Choroid plexus epithelial cell (primary cell): ENCODE results near the gene DNAJC18.

Experiments used
- DNase-seq: peaks from one replicate; pipeline ENCODE4 v3.0.0-alpha.2; 2010; ENCODE audit warnings: low read depth
- H3K4me3 ChIP-seq: 2 replicates; pipeline ENCODE4 v1.5.1; 2011; ENCODE audit warnings: low read depth, mild to moderate bottlenecking, control low read depth, low read length, moderate library complexity
- TF ChIP-seq, protein P1 (sequence below): conservative IDR thresholded peaks from 2 replicates; pipeline ENCODE4 v1.5.1; 2011; ENCODE audit warnings: low read depth, mild to moderate bottlenecking, control low read depth, inconsistent platforms, low read length, moderate library complexity

DNAJC18 gene

DNA sequence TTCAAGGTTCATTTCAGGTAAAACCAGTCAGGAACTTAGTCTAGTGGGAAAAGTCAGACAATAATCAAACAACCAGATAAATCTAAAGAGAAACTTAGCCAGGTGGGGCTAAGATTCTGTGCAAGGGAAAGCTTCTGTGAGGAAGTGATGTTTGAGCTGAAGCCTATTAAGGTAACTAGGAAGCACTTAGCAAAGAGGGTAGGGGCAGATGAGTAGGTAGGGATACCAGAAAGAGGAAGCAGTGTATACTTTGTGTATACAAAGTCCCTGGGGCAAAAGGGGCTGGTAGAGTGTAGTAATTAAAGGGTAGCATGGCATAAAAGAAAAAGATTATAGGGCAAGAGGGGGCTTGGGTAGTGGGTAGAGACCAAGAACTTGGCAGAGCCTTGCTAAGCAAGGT lies 31.8 kb downstream of the DNAJC18 start:
- H3K4me3 ChIP-seq = no peak overlapping the region
- DNase-seq = no peak
- TF ChIP-seq, protein P1, sequence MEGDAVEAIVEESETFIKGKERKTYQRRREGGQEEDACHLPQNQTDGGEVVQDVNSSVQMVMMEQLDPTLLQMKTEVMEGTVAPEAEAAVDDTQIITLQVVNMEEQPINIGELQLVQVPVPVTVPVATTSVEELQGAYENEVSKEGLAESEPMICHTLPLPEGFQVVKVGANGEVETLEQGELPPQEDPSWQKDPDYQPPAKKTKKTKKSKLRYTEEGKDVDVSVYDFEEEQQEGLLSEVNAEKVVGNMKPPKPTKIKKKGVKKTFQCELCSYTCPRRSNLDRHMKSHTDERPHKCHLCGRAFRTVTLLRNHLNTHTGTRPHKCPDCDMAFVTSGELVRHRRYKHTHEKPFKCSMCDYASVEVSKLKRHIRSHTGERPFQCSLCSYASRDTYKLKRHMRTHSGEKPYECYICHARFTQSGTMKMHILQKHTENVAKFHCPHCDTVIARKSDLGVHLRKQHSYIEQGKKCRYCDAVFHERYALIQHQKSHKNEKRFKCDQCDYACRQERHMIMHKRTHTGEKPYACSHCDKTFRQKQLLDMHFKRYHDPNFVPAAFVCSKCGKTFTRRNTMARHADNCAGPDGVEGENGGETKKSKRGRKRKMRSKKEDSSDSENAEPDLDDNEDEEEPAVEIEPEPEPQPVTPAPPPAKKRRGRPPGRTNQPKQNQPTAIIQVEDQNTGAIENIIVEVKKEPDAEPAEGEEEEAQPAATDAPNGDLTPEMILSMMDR = no peak

DNA sequence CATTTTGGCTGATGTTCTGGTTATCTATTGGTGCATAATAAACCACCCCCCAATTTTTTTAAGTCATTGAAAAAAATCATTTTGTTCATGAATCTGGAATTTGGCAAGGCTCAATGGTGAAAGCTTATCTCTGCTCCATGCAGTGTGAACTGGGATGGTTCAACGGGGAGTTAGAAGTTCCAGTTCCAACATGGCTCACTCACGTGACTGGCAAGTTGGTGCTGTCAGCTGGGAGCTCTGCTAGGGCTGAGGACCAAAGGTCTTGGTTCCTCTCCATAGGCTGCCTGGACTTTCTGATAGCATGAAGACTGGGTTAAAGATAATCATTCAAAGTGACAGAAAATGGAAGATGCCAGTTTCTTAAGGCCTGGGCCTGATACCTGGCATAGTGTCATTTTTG lies 32.4 kb downstream of the DNAJC18 start:
- DNase-seq = no peak
- no peak overlapping the region for H3K4me3 ChIP-seq
- TF ChIP-seq, protein P1 = no peak

DNA sequence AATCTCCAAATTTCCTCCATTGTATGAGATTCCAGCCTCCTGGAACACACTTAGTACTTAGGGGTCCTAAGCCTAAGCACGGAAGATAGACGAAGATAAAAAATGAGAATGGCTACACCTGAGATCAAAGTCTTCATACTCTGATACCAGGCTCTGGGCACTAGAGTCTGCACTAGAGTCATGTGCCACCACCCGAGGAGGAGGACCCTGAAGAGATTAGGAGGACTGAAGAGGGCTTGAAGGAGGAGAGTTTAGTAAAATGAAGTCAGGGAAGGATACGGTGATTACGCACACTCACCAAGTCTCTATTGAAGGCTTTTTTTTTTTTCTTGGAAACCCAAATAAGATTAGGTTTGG lies 34.9 kb downstream of the DNAJC18 start:
- H3K4me3 ChIP-seq = no peak overlapping the region
- TF ChIP-seq, protein P1 = no peak
- no peak for DNase-seq

DNA sequence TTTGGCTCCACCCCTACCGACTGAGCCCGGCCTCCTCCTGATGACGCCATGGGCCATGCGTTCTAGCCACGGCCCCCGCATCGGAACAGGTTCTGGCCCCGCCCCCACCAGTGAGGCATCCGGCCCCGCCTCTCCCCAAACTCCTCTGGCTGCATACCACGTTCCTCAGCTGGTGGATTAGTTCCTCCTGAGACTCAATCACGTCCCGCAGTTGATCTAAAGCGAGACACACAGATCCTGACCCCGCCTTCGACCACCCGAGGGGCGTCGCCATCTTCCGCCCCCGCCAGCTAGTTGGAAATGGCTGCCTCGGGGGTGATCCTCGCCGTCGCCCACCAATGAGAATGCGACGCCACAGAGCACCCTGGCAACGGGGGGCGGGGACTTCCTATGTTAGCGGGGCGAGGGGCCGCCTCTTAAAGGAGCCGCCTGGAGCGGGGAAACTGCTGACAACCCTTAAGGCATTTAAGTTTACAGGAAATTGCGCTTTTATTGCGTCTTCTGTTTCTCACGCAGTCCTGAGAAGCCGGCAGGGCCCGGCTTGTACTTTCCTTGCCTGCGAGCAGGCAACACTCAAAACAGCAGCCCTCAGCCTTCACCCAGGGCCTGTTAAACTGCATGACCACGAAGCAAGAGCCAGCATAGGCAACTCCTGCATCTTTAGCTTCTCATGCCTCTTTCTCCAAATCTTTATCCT lies 35.4 kb downstream of the DNAJC18 start, which contains the start of gene SPATA24:
Gene SPATA24 (minus strand): TSS at position 303 of the 697 bp plus-strand sequence. CDS start 29 bp downstream, at position 274.
- peak; percentile 99 for DNase-seq
- peak within 1 kb of the TSS; percentile 71 for H3K4me3 ChIP-seq
- TF ChIP-seq, protein P1 = no peak

DNA sequence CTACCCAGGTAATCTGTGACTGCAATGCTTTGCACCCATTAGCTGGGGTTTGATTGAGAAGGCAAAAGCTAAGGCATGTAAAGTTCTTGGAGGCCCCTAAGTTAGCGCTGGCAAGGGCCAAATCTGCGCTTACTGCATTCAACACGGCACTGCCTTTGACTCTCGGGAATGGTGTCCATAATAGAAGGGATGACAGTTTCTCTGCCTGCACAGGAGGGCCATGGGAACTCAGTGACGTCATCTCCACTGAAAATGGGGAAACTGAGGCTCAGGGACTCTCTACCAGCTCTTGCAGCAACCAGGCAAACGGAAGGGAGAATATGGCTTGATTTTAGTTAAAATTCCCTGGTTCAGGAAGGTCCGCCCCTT lies 35.9 kb downstream of the DNAJC18 start:
- TF ChIP-seq, protein P1 = no peak
- no peak for DNase-seq
- peak overlapping the region; percentile 71 for H3K4me3 ChIP-seq

DNA sequence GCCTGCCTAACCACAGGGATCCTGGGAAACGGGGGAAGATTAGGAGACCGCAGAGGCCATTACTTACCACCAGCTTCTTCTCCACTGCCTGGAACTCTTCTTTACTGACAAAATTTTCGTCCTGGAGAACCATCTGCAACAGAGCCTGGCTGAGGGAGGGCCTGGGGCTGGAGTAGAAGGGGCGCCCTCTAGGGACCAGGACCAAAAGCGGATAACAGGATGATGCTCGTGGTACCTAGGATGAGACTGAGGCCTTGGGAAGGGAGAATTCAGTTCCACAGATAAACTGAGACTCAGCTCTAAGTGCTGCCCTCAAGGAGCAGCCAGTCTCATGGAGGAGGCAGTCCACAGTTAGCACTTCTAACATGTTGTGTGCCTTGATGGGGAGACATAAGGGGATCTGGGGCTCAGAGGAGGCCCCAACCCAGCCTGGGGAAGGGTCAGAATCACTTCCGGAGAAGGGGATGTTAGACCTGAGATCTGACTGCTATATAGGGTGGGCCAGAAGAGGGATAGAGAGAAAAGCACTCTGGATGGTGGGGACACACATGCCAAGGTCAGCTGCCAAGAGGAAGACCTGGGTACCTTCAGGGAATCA lies 36.7 kb downstream of the DNAJC18 start:
- TF ChIP-seq, protein P1 = peak; percentile 65
- no peak for DNase-seq
- no peak overlapping the region for H3K4me3 ChIP-seq

DNA sequence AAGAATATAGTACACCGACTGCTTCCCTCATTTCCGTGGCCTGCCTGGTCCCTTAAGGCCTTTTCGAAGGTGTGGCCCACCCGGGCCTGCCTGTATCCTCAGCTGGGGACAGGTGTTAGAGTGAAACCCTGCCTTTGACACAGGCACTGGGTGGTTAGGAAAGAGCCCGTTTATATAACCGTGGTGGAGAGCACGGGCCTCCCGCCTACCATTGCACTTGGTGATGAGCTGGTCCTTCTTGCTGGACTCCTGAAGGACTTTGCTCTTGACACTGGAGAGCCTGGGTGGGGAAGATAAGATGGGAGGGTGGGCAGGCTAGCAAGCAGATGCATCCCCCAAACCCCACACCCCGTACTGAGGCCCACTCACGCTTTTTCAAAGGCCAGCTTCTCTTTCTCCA lies 37.8 kb downstream of the DNAJC18 start:
- DNase-seq = no peak
- TF ChIP-seq, protein P1 = no peak
- H3K4me3 ChIP-seq = no peak overlapping the region
